Thyroid gland (tissue), 4 donors: ENCODE results near the gene OFD1.

Experiments
- POLR2A ChIP-seq, 2 donors: fragments of 450-650 bp; IDR thresholded peaks; one replicate each; pipeline ENCODE4 v1.6.1; 2017; ENCODE audit warnings: antibody characterized with exemption in 2 of 2, mild to moderate bottlenecking in 2 of 2, moderate library complexity in 1 of 2
- TF ChIP-seq, protein P1 (sequence below), 6 experiments: fragments of 200-600 bp in 3 of 6; fragments of 450-650 bp in 3 of 6; sonication (generic) in 3 of 6; IDR thresholded peaks; one replicate each; pipeline ENCODE4 v1.5.1; 2016 to 2019; ENCODE audit warnings: antibody characterized with exemption in 6 of 6, mild to moderate bottlenecking in 2 of 6, inconsistent platforms in 1 of 6, moderate library complexity in 1 of 6

DNA sequence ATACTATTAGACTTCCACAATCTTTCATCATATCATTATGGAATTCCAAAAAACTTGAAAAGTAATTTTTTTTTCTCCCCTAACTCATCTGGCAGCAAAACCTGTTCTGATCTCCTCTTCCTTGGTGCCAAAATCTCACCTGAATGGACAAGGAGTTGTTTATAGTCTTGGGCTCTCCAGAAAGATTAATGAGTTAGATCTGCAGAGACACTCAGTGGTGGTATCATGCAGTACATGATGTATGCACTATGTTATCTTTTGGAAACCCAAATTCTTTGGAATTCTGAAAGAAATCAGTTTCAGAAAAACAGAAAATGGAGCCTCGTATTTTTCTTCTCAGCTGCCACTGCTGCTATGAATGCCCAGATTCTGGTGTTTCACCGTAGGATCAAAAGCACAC, 70.7 kb downstream of the OFD1 start:
- TF ChIP-seq, protein P1, sequence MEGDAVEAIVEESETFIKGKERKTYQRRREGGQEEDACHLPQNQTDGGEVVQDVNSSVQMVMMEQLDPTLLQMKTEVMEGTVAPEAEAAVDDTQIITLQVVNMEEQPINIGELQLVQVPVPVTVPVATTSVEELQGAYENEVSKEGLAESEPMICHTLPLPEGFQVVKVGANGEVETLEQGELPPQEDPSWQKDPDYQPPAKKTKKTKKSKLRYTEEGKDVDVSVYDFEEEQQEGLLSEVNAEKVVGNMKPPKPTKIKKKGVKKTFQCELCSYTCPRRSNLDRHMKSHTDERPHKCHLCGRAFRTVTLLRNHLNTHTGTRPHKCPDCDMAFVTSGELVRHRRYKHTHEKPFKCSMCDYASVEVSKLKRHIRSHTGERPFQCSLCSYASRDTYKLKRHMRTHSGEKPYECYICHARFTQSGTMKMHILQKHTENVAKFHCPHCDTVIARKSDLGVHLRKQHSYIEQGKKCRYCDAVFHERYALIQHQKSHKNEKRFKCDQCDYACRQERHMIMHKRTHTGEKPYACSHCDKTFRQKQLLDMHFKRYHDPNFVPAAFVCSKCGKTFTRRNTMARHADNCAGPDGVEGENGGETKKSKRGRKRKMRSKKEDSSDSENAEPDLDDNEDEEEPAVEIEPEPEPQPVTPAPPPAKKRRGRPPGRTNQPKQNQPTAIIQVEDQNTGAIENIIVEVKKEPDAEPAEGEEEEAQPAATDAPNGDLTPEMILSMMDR (IDR thresholded peaks at IDR 0.05) = peak in 4 of 6 experiments; percentile 33 to 65 (median 56)
- no peak for TF ChIP-seq POLR2A (IDR thresholded peaks at IDR 0.05)
